Endothelial cell of umbilical vein (primary cell): Measurements from ENCODE around the gene PRRC2B. TPM values are rescaled to one million over a fixed set of nuclear protein-coding genes. Genes with fewer than 3 reads are reported as not detected.

Experiments
- BruUV-seq: library from RNA; stranded (reverse); fragments of 400-500 nt; replicated peaks from 2 replicates; lab custom pipeline; 2021; lab: Mats Ljungman, UMichigan
- CTCF ChIA-PET: fragments of 300-600, 350-600 bp; sonication (Branson Sonifier 250); formaldehyde crosslinking; loops from one replicate; lab custom pipeline; 2021; ENCODE audit warnings: antibody characterized with exemption, inconsistent platforms; lab: Charles Lee
- POLR2A ChIA-PET: fragments of 300-600, 350-600 bp; sonication (Branson Sonifier 250); formaldehyde crosslinking; loops from one replicate; lab custom pipeline; 2021; ENCODE audit warnings: antibody characterized with exemption, inconsistent platforms; lab: Charles Lee
- DNase-seq: peaks from one replicate; pipeline ENCODE4 v3.0.0-alpha.2; 2011; ENCODE audit warnings: low read depth, low spot score
- FAIRE-seq: peaks from 2 replicates; lab custom pipeline; 2011; peaks lifted over from hg19 to GRCh38; lab: Jason Lieb, UNC
- H2AFZ ChIP-seq: 2 replicates; pipeline ENCODE4 v1.6.0; 2012; ENCODE audit warnings: low read depth, low read length, control low read depth, inconsistent platforms
- H3K27ac ChIP-seq: 2 replicates; pipeline ENCODE4 v1.5.1; 2011; ENCODE audit warnings: low read depth, mild to moderate bottlenecking, control low read depth, low read length, moderate library complexity; ENCODE audit not compliant: insufficient read depth
- H3K27me3 ChIP-seq, 2 experiments: 2 replicates each; pipeline versions ENCODE4 v1.6.0 to v1.6.1; 2011; ENCODE audit warnings: low read length in 2 of 2, mixed read lengths in 1 of 2; ENCODE audit not compliant: control insufficient read depth in 2 of 2, insufficient read depth in 2 of 2
- H3K36me3 ChIP-seq, 2 experiments: 2 replicates in 1 of 2; 3 replicates in 1 of 2; pipeline ENCODE4 v1.5.1; 2011; ENCODE audit warnings: low read length in 2 of 2, mild to moderate bottlenecking in 1 of 2, moderate library complexity in 1 of 2; ENCODE audit not compliant: control insufficient read depth in 2 of 2, insufficient read depth in 2 of 2; ENCODE audit errors: extremely low read depth in 1 of 2
- H3K4me1 ChIP-seq: 3 replicates; pipeline ENCODE4 v1.5.1; 2011; ENCODE audit warnings: mild to moderate bottlenecking, low read length; ENCODE audit not compliant: control insufficient read depth, insufficient read depth; ENCODE audit errors: extremely low read depth
- H3K4me2 ChIP-seq: 2 replicates; pipeline ENCODE4 v1.6.1; 2011; ENCODE audit warnings: low read length, control low read depth, mixed read lengths; ENCODE audit not compliant: insufficient read depth
- H3K4me3 ChIP-seq, 3 experiments: fragments of 200-600 bp in 1 of 3; sonication (generic), shearing (Covaris generic) in 1 of 3; replicated peaks in 1 of 3; 2 replicates each; pipeline ENCODE4 v1.5.1; 2011 to 2016; ENCODE audit warnings: control low read depth in 3 of 3, low read length in 3 of 3, mild to moderate bottlenecking in 2 of 3, inconsistent platforms in 1 of 3, low read depth in 1 of 3, moderate library complexity in 1 of 3; ENCODE audit not compliant: insufficient read depth in 1 of 3
- H3K79me2 ChIP-seq: 2 replicates; pipeline ENCODE4 v1.6.0; 2012; ENCODE audit warnings: low read length, inconsistent platforms; ENCODE audit not compliant: control insufficient read depth, insufficient read depth
- H3K9ac ChIP-seq: replicated peaks from 2 replicates; pipeline ENCODE3; 2011; ENCODE audit warnings: low read length, control low read depth; ENCODE audit not compliant: insufficient read depth; ENCODE audit errors: extremely low read depth
- H3K9me1 ChIP-seq: replicated peaks from 3 replicates; pipeline ENCODE4 v1.6.0; 2011; ENCODE audit warnings: mild to moderate bottlenecking, low read length; ENCODE audit not compliant: control insufficient read depth, insufficient read depth; ENCODE audit errors: extremely low read depth
- H3K9me3 ChIP-seq: replicated peaks from 2 replicates; pipeline ENCODE4 v1.5.1; 2012; ENCODE audit warnings: low read length, inconsistent platforms; ENCODE audit not compliant: control insufficient read depth, insufficient read depth
- H4K20me1 ChIP-seq: replicated peaks from 2 replicates; pipeline ENCODE3; 2011; ENCODE audit warnings: mild to moderate bottlenecking, low read length; ENCODE audit not compliant: control insufficient read depth, insufficient read depth; ENCODE audit errors: extremely low read depth
- FOS ChIP-seq: IDR thresholded peaks from 2 replicates; pipeline ENCODE4 v1.6.1; 2011; ENCODE audit warnings: mild to moderate bottlenecking, low read length, moderate library complexity, borderline replicate concordance; ENCODE audit not compliant: insufficient read depth
- GATA2 ChIP-seq: IDR thresholded peaks from 2 replicates; pipeline ENCODE4 v1.7.0; 2011; ENCODE audit warnings: low read depth, mild to moderate bottlenecking, moderate library complexity, mixed read lengths, low read length; ENCODE audit not compliant: insufficient read length, insufficient read depth
- JUN ChIP-seq: IDR thresholded peaks from 2 replicates; pipeline ENCODE4 v1.6.1; 2011; ENCODE audit warnings: borderline replicate concordance, low read depth; ENCODE audit not compliant: insufficient read length, insufficient read depth
- MYC ChIP-seq: IDR thresholded peaks from one replicate; pipeline ENCODE4 v1.6.1; 2011; ENCODE audit warnings: mild to moderate bottlenecking, low read depth, low read length
- POLR2A ChIP-seq: IDR thresholded peaks from 2 replicates; pipeline ENCODE4 v1.6.1; 2012; ENCODE audit warnings: low read depth, mild to moderate bottlenecking, control low read depth, low read length
- POLR2AphosphoS5 ChIP-seq: IDR thresholded peaks from 2 replicates; pipeline ENCODE4 v1.6.1; 2012; ENCODE audit warnings: low read depth, mild to moderate bottlenecking, control low read depth, low read length, moderate library complexity; ENCODE audit not compliant: insufficient read depth
- dilution Hi-C: fragments of 300-500 bp; cut with MboI; formaldehyde crosslinking; loops from one replicate; pipeline ENCODE4 v1.15.0; 2019; ENCODE audit warnings: low sequenced_read_pairs; ENCODE audit not compliant: extremely low pct_ligation_motif_present
- intact Hi-C: fragments of 100-400 bp; cut with micrococcal nuclease; formaldehyde crosslinking; loops from one replicate; pipeline ENCODE4 v1.10.0; 2022
- polyA plus RNA-seq, 4 experiments: library from polyadenylated mRNA; depleted of rRNA in 3 of 4; stranded (reverse) in 3 of 4; unstranded in 1 of 4; fragments of >200 nt; gene quantifications; 2 replicates each; pipeline versions ENCODE4 v1.2.1 to v1.2.3, GENCODE V29; 2011 to 2012; ENCODE audit warnings: missing spikeins in 1 of 4
- total RNA-seq: library from RNA; stranded (reverse); gene quantifications from 2 replicates; pipeline ENCODE4 v1.2.3, GENCODE V29; 2021
- TF ChIP-seq, protein P1 (sequence below): IDR thresholded peaks from 2 replicates; pipeline ENCODE4 v1.6.1; 2011; ENCODE audit not compliant: insufficient read depth, insufficient read length
- TF ChIP-seq, protein P2 (sequence below), 2 donors: IDR thresholded peaks; 1 replicate in 1 of 2; 2 replicates in 1 of 2; pipeline ENCODE4 v1.5.1; 2011; ENCODE audit warnings: low read length in 2 of 2, mild to moderate bottlenecking in 2 of 2, moderate library complexity in 2 of 2, control low read depth in 1 of 2, inconsistent platforms in 1 of 2, low read depth in 1 of 2; ENCODE audit not compliant: insufficient read depth in 1 of 2; ENCODE audit errors: extremely low read depth in 1 of 2

Gene PRRC2B
- total and polyA plus RNA-seq, 2 donors (not counting 3 experiments of a cell fraction or from before 2014, with no cell fraction given) = 35.6 to 256 TPM

DNA sequence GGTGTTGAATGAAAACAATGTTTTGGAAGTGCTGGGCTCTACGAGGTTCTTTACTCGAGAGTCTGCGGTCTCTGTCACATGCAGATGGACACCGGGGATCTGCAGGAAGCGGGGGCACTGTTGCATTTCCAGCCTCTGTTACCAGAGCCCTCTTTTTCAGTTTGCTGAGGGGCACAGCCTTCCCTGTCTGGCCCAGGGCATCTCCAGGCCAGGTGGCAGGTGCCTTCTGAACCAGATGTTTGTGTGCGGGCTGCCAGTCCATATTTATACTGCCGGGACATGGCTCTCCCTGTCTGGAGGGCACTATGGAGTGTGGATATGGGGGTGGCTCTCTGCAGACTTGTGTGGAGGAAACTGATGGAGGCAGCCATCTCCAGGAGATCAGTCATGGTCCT lies 90.2 kb downstream of the PRRC2B start:
- Histone ChIP-seq H3K9me1 (no peaks in the 10 kb centered on the region), H3K79me2 (peaks cover 8% of the 10 kb centered on the region), H3K36me3 (peaks cover 32 to 82% of the 10 kb centered on the region in 2 experiments), H4K20me1 (no peaks in the 10 kb centered on the region), H3K4me3 (no peak overlapping the region), H3K4me2 (no peak overlapping the region), H3K4me1 (no peaks in the 10 kb centered on the region), H3K9ac (no peak overlapping the region), H3K27me3 (no peaks in the 10 kb centered on the region), H2AFZ (no peak overlapping the region), H3K9me3 (no peaks in the 10 kb centered on the region), H3K27ac (no peak overlapping the region)
- POLR2A ChIA-PET = no interaction called here
- intact Hi-C loops = no loop called here
- BruUV-seq = no TSS peak
- no peak for FAIRE-seq
- no peak for TF ChIP-seq JUN
- no peak for TF ChIP-seq GATA2
- TF ChIP-seq MYC = no peak
- TF ChIP-seq POLR2A = no peak
- no peak for TF ChIP-seq POLR2AphosphoS5
- TF ChIP-seq FOS = no peak
- TF ChIP-seq, protein P1, sequence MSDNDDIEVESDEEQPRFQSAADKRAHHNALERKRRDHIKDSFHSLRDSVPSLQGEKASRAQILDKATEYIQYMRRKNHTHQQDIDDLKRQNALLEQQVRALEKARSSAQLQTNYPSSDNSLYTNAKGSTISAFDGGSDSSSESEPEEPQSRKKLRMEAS = no peak
- TF ChIP-seq, protein P2, sequence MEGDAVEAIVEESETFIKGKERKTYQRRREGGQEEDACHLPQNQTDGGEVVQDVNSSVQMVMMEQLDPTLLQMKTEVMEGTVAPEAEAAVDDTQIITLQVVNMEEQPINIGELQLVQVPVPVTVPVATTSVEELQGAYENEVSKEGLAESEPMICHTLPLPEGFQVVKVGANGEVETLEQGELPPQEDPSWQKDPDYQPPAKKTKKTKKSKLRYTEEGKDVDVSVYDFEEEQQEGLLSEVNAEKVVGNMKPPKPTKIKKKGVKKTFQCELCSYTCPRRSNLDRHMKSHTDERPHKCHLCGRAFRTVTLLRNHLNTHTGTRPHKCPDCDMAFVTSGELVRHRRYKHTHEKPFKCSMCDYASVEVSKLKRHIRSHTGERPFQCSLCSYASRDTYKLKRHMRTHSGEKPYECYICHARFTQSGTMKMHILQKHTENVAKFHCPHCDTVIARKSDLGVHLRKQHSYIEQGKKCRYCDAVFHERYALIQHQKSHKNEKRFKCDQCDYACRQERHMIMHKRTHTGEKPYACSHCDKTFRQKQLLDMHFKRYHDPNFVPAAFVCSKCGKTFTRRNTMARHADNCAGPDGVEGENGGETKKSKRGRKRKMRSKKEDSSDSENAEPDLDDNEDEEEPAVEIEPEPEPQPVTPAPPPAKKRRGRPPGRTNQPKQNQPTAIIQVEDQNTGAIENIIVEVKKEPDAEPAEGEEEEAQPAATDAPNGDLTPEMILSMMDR (IDR thresholded peaks at IDR 0.05; ENCODE audit: extremely low read depth in 1 of 2, insufficient read depth in 1 of 2, low read depth in 1 of 2, low read length in 2 of 2) = no peak
- CTCF ChIA-PET = interaction anchor here (1.2 kb wide), 1 partner anchor 111 kb away, joined by 3 read pairs; no protein-coding TSS in a partner anchor
- DNase-seq = no peak
- dilution Hi-C loops = no loop called here
